ENCODE data around the gene TADA3.

TADA3 gene

DNA sequence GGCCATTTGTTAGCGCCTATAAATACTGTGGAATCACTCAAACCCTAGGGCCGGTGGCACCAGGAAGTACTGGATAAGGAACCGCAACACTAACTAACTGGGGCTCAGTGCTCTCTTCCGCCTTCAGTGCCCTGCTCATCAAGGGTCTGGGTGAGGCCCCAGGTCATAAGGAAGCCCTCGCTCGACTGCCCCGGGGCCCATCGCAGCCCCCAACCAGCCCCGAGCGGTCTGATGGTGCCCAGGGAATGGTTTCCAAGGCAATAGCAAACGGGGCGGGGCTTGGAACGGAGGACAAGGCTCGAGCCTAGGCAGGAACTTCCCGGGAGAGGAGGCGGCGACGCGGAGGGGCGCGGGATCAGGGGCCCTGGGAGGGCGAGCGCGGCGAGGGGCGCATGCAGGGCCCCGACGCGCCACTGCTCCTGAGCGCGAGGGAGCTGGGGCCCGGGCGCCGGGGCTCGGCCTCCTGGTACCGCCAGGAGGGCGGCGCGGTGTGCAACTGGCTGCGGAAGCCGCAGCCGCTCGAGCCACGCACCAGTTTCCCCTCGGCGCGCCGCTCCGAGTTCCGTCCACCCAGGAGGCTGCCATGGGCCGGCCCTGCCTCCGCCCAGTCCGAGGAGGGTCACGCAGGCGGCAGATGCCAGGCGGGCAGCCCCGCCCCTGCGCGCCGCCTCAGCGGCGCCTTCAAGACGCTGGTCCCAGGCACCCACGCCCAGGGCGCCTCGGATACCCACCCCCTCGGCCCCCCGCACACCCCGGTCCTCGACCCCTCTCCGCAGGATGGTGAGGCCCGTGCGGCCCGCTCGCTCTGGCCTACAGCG is 17.6 kb upstream of the TADA3 start, which contains the start of gene TTLL3:
Gene TTLL3, plus strand, starts transcription at position 648 of the 818 bp plus-strand sequence. CDS start 400 bp downstream, outside the sequence.
- peak; percentile 48 for DNase-seq

DNA sequence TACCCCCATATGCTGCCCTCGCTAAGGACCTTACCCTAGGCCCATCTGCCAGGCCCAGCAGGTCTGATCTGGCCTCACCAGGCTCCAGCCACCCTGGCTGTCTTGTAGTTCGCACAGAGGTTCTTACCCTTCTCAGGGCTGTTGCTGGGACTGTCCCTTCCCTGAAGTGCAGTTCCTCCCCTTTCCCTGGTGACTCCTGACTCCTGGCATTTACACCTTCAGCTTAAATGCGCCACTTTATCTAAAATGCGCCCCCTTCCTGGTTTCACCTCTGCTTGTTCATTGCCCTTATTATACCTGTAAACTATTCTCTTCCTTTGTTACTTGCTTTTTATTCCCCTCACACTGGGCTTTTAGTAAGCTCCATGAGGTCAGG is 17.0 kb upstream of the TADA3 start:
- no peak for DNase-seq

DNA sequence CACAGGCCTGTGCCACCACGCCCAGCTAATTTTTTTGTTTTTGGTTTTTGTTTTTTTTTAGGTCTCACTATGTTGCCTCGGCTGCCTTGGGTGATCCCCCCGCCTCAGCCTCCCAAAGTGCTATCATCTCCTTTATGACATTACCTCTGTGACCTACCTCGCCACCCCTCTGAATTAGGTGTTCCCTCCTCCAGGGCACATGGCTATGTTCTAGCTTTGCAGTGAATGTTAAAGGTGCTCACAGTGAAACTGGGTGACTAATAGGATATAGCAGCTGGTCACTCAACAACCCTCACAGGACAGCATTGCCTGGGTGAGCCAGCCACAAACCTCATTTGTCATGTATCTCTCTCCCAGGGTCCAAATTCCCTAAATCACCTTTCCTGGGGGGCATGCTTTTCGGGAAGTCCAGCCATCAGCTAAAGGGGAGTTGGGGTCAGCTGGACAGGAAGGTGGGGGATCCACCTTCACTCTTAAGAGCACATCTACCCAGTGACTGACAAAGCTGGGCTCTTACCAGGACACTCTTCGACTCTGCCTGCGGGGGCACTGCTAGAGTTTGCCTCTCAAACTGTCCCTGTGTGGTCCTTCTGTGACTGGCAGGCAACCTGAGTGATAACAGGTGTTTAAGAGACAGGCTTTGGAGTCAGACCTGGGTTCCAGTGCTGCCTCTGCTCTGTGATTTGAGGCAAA is 16.2 kb upstream of the TADA3 start:
- no peak for DNase-seq

DNA sequence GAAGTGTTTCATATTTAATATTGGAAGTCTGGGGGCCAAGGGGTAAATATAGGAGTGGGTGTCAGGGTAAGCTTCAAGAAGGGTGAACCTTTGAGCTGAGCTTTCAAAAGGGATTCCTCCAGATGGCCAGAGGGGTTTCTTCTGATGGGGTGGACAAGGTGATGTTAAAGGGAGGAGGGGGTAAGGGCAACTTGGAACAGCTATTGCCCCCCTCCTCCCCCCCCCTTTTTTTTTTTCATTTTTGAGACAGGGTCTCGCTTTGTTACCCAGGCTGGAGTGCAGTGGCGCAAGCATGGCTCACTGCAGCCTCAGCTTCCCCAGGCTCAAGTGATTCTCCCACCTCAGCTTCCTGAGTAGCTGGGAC is 15.7 kb upstream of the TADA3 start:
- DNase-seq = no peak

GRCh38 chr3:9806688-9807589 is 14.7 kb upstream of the TADA3 start:
- DNase-seq = peak; percentile 72

GRCh38 chr3:9806137-9806536 is 13.9 kb upstream of the TADA3 start:
- DNase-seq = no peak

GRCh38 chr3:9804996-9805395 is 12.7 kb upstream of the TADA3 start:
- no peak for DNase-seq

DNA sequence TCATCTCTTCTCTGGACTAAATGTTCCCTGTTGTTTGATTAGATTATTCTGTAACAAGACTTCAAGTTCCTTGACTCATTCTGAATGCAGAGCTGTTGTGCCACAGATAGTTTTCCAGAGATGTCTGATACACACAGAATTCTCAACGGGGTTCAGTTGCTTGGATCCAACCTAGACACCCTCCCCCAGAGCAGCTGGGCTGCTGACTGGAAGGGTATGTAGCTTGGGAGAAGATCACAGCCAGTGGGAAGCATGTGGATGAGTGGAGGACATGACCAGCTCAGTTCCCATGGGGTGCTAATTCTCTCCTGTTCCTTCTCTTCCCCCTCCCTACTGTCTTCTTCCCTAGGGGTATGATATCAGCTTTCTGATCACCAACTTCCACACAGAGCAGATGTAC is 11.2 kb upstream of the TADA3 start:
- DNase-seq = no peak

GRCh38 chr3:9800529-9800928 is 8.3 kb upstream of the TADA3 start:
- DNase-seq = no peak

DNA sequence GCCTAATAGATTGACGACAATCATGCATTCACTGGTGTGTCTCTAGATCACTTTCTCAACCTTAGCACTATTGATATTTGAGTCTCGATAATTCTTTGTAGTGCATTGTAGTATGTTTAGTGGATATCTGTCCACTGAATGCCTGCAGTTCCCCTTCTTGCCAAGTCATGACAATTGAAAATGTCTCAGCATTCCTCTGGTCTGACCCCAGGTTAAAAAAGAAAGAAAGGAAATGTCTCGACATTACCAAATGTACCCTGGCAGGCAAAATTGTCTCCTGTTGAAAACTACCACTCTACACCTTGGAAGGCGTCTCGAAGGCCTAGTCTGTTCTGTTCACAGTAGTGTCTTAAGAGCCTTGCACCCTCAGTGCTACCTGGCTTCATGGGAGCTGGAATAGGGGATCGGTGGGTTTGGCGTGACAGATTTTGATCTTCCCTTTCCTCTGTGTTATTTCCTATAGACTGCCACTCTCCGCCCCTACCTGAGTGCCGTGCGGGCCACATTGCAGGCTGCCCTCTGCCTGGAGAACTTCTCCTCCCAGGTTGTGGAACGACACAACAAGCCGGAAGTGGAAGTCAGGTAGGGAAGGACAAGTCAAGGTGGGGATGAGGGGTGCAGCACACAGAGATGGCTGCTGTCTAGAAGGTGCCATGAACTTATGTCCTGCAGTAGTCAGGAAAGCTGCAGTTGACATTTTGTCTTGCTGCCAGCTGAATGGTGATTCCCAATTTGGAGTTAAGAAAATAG is 5.1 kb upstream of the TADA3 start:
- no peak for DNase-seq

GRCh38 chr3:9795207-9795606 is 2.9 kb upstream of the TADA3 start:
- DNase-seq = no peak

GRCh38 chr3:9794400-9794799 is 2.1 kb upstream of the TADA3 start:
- DNase-seq = no peak

DNA sequence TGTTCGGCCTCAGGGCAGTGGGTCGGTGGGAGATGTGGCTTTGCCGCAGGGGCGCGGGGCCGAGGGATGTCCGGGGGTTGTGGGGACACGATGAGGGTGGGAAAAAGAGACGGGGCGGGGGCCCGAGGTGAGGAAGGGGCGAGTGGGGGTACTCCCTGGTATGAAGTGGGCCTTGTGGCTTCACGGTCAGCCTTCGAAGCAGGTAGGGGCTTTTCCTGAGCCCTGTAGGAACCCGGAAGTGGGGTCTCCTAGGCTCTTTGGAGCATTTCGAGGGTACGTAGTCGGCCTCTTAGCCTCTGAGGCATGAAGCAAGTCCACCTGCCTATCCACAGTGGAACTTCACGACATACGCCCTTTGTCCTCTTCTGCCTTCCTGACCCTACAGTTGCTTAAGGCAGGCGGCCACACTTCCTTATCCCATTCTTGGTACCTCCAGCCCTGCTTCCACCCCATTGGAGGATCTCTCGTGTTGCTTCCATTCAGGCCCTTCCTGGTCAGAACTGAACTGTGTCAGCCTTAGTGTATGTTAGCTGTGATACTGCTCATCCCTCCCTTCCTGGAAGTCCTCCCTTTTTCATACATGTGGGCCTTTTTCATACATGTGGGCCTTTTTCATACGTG is 998 bp upstream of the TADA3 start:
- no peak for DNase-seq

DNA sequence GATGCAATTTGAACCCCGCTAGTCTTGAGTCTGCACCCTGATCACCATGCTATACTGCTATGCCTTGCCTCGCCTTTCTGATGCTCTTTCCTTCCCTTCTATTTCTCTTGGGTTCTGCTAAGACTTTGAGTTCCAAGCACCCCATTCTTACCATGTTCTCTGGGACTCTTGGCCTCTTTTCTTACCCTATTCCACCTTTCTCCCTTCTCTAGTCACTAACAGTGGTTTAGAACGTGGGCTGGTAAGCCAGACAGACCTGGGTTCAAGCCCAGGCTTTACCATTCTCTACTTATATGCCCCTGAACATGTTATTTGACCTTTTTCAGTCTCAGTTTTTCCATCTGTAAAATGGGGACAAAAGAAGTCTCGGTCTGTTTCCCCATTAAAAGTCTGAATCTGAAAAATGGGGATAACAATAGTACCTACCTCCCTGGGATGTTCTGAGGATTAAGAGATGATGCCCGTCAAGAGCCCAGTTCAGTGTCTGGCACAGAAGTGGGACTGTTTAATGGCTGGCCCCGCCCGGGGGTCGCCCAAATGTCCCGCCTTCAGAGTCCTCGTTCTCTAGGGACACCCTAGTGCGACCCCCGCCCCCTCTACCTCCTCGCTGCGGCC is 376 bp downstream of the TADA3 start:
- DNase-seq = no peak

GRCh38 chr3:9791127-9791526 is 1.1 kb downstream of the TADA3 start:
- DNase-seq = no peak

DNA sequence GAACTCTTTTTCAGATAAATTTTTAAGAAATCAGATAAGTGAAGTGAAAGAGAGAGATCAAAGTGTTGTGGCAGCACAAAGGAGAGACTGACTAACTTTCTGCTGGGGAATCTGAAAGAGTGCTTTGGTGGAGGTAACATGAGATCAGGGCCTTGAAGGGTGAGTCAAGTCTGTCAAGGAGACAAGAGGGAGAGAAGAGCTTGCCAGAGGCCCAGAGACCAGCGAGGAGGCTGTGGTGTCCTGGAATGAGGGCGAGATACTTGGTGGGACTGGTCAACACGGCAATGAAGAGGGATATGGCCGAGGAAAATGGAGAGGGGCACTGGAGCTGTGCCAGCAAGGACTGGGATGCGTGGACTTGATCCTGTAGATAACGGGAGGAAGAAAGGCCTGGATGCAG is 4.6 kb downstream of the TADA3 start:
- no peak for DNase-seq

DNA sequence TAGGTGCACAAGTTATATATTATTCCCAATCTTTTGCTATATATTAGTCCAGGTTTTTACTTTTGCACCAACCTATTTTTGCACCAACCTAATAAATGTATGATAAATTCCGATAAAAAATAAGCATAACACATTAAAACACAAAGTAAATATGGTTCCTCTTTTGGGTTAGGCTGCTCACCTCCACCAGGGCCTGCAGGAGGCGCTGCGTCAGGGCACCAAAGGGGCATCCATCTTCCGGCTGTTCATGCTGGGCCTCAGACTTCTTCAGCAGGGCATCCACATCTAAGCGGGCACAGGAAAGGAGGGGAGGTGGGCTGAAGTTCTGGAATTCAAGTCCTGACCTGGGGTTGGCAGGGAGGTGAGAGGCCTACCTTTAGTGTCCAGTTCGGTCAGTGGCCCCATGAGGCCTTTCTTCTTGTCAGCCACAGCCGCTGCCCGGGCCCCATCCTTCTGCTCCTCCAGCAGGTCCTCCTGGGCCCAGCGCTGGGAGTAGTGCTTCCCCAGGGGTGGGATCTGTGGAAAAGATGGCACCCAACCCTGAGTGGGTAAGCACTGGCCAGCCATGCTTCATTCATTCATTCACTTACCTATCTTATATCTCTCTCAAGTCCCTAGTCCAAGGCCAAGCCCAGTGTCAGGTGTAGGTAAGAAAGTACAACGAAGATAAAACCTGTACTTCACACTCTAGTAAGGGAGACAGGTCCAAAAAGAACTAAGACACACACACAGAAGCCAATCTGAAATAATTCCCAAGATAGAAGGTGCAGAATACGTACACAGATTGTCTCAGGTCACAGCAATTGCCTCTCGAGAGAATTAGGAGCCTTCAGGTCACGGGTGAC is 5.2 kb downstream of the TADA3 start:
- DNase-seq = no peak

- no peak for DNase-seq
Observed at GRCh38 chr3:9786209-9786739, 6.0 kb downstream of the TADA3 start.

DNA sequence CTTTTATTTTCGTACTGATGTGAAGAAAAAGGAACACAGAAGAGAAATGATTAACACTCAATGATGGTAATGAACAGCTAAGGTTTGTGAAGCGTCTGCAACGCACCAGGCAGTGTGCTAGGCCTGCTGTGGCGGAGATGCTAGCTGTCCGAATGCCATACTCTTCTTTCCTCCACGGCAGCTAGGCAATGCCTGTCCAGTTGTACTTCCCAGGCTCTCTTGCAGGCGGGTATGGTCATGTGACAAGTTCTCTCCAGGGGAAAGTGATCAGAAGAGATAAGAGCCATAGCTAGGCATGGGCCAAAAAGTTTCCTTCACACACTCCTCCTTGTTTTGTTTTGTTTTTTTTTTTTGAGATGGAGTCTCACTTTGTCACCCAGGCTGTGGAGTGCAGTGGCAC is 6.7 kb downstream of the TADA3 start:
- DNase-seq = no peak

GRCh38 chr3:9784965-9785364 is 7.3 kb downstream of the TADA3 start:
- DNase-seq = peak; percentile 4

- no peak for DNase-seq
Observed at GRCh38 chr3:9783954-9784353, 8.3 kb downstream of the TADA3 start.

Data from NCI-H2227 treated with DMSO at 0.1 percent for 48 hours (cell line).